ENCODE data around the gene GGNBP2.

DNA sequence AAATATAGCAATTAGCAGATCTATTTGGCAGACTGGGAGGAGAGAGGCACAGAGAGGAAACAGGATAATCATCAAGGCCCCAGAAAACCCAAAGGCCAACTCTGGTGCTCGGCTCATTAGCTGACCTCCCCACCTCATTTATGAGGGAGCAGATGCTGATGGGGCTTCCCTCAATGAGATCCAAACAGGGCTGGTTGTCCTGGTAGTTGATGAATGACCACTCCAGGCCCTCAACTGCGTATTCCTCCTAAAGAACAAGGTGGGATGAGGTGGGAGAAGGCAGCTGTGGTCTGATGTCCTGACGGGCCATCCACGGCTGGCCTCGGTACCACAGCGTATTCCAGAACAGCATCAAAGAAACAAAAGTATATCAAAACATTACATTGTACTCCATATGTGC is 37.5 kb upstream of the GGNBP2 start:
- no peak for TF ChIP-seq RAD21 (conservative IDR thresholded peaks at IDR 0.05)
- TF ChIP-seq, protein P1, sequence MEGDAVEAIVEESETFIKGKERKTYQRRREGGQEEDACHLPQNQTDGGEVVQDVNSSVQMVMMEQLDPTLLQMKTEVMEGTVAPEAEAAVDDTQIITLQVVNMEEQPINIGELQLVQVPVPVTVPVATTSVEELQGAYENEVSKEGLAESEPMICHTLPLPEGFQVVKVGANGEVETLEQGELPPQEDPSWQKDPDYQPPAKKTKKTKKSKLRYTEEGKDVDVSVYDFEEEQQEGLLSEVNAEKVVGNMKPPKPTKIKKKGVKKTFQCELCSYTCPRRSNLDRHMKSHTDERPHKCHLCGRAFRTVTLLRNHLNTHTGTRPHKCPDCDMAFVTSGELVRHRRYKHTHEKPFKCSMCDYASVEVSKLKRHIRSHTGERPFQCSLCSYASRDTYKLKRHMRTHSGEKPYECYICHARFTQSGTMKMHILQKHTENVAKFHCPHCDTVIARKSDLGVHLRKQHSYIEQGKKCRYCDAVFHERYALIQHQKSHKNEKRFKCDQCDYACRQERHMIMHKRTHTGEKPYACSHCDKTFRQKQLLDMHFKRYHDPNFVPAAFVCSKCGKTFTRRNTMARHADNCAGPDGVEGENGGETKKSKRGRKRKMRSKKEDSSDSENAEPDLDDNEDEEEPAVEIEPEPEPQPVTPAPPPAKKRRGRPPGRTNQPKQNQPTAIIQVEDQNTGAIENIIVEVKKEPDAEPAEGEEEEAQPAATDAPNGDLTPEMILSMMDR (IDR thresholded peaks at IDR 0.05; ENCODE audit: poor library complexity, severe bottlenecking): no peak
- TF ChIP-seq POLR2AphosphoS5 (IDR thresholded peaks at IDR 0.05): no peak
- TF ChIP-seq EP300 (conservative IDR thresholded peaks at IDR 0.05; ENCODE audit: poor library complexity, severe bottlenecking): no peak
- TF ChIP-seq, protein P2, sequence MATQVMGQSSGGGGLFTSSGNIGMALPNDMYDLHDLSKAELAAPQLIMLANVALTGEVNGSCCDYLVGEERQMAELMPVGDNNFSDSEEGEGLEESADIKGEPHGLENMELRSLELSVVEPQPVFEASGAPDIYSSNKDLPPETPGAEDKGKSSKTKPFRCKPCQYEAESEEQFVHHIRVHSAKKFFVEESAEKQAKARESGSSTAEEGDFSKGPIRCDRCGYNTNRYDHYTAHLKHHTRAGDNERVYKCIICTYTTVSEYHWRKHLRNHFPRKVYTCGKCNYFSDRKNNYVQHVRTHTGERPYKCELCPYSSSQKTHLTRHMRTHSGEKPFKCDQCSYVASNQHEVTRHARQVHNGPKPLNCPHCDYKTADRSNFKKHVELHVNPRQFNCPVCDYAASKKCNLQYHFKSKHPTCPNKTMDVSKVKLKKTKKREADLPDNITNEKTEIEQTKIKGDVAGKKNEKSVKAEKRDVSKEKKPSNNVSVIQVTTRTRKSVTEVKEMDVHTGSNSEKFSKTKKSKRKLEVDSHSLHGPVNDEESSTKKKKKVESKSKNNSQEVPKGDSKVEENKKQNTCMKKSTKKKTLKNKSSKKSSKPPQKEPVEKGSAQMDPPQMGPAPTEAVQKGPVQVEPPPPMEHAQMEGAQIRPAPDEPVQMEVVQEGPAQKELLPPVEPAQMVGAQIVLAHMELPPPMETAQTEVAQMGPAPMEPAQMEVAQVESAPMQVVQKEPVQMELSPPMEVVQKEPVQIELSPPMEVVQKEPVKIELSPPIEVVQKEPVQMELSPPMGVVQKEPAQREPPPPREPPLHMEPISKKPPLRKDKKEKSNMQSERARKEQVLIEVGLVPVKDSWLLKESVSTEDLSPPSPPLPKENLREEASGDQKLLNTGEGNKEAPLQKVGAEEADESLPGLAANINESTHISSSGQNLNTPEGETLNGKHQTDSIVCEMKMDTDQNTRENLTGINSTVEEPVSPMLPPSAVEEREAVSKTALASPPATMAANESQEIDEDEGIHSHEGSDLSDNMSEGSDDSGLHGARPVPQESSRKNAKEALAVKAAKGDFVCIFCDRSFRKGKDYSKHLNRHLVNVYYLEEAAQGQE (IDR thresholded peaks at IDR 0.05; ENCODE audit: borderline replicate concordance): no peak
- TF ChIP-seq MXI1 (conservative IDR thresholded peaks at IDR 0.05; ENCODE audit: poor library complexity, severe bottlenecking): no peak

Data from neural cell (in vitro differentiated cells).